Brain microvascular endothelial cell (primary cell): ENCODE measurements around the gene IMMP2L.

ENCODE experiments used
- DNase-seq: peaks from one replicate; pipeline ENCODE4 v3.0.0-alpha.2; 2020
- H3K27ac ChIP-seq: fragments of 250-450 bp; sonication (Bioruptor Pico); 2 replicates; pipeline ENCODE4 v1.5.1; 2020; ENCODE audit warnings: mild to moderate bottlenecking, moderate library complexity
- H3K27me3 ChIP-seq: fragments of 250-450 bp; sonication (Bioruptor Pico); replicated peaks from 2 replicates; pipeline ENCODE4 v1.5.1; 2020; ENCODE audit warnings: mild to moderate bottlenecking
- H3K36me3 ChIP-seq: fragments of 250-450 bp; sonication (Bioruptor Pico); replicated peaks from 2 replicates; pipeline ENCODE4 v1.5.1; 2020; ENCODE audit warnings: mild to moderate bottlenecking
- H3K4me3 ChIP-seq: 2 replicates; pipeline ENCODE4 v1.5.1; 2011; ENCODE audit warnings: low read depth, mild to moderate bottlenecking, control low read depth, low read length, moderate library complexity
- CTCF ChIP-seq: IDR thresholded peaks from 2 replicates; pipeline ENCODE4 v1.5.1; 2011; ENCODE audit warnings: low read depth, mild to moderate bottlenecking, moderate library complexity, low read length, control low read depth, inconsistent platforms; ENCODE audit errors: missing control alignments
- in situ Hi-C: cut with HindIII; loops from 2 replicates; pipeline ENCODE4 v1.10.0; 2017; ENCODE audit warnings: low sequenced_read_pairs, low pct_ligation_motif_present

The IMMP2L gene

GRCh38 chr7:110854651-110855050, 707.6 kb downstream of the IMMP2L start:
- H3K27ac ChIP-seq, result no peak overlapping the region
- H3K36me3 ChIP-seq, result no peaks in the 10 kb centered on the region
- H3K27me3 ChIP-seq, result no peaks in the 10 kb centered on the region
- TF ChIP-seq CTCF, result no peak
- peak; percentile 11 for DNase-seq
- in situ Hi-C loops, result no loop called here
- H3K4me3 ChIP-seq, result no peak overlapping the region

- Histone ChIP-seq H3K4me3 (no peak overlapping the region), H3K36me3 (no peaks in the 10 kb centered on the region), H3K27me3 (no peaks in the 10 kb centered on the region), H3K27ac (no peak overlapping the region)
- in situ Hi-C loops, result no loop called here
- DNase-seq, result no peak
- no peak for TF ChIP-seq CTCF
Measured at GRCh38 chr7:110854166-110854565, 708.1 kb downstream of the IMMP2L start.

GRCh38 chr7:110853263-110853662, 709.0 kb downstream of the IMMP2L start:
- Histone ChIP-seq H3K36me3 (no peaks in the 10 kb centered on the region), H3K4me3 (no peak overlapping the region), H3K27me3 (no peaks in the 10 kb centered on the region), H3K27ac (no peak overlapping the region)
- in situ Hi-C loops, result no loop called here
- TF ChIP-seq CTCF, result no peak
- no peak for DNase-seq

GRCh38 chr7:110852156-110852940, 709.9 kb downstream of the IMMP2L start:
- TF ChIP-seq CTCF, result no peak
- DNase-seq, result no peak
- H3K27ac ChIP-seq, result no peak overlapping the region
- no peaks in the 10 kb centered on the region for H3K27me3 ChIP-seq
- in situ Hi-C loops, result no loop called here
- H3K36me3 ChIP-seq, result no peaks in the 10 kb centered on the region
- H3K4me3 ChIP-seq, result no peak overlapping the region

- Histone ChIP-seq H3K4me3 (no peak overlapping the region), H3K27ac (no peak overlapping the region), H3K27me3 (no peaks in the 10 kb centered on the region), H3K36me3 (no peaks in the 10 kb centered on the region)
- in situ Hi-C loops, result no loop called here
- no peak for TF ChIP-seq CTCF
- DNase-seq, result no peak
Measured at GRCh38 chr7:110850224-110850623, 712.1 kb downstream of the IMMP2L start.

GRCh38 chr7:110842796-110843195, 719.5 kb downstream of the IMMP2L start:
- in situ Hi-C loops, result no loop called here
- DNase-seq, result no peak

More at GRCh38 chr7:110842796-110843195, 719.5 kb downstream of the IMMP2L start:
- Histone ChIP-seq H3K4me3 (no peak overlapping the region), H3K27ac (no peak overlapping the region), H3K36me3 (no peaks in the 10 kb centered on the region), H3K27me3 (no peaks in the 10 kb centered on the region)
- TF ChIP-seq CTCF, result no peak
